Dedifferentiated amniotic fluid mesenchymal stem cell (primary cell): ENCODE results near the gene TMEM80.

ENCODE experiments used
- DNase-seq: peaks from one replicate; pipeline ENCODE4 v3.0.0-alpha.2; 2016; ENCODE audit errors: extremely low spot score

The TMEM80 gene

DNA sequence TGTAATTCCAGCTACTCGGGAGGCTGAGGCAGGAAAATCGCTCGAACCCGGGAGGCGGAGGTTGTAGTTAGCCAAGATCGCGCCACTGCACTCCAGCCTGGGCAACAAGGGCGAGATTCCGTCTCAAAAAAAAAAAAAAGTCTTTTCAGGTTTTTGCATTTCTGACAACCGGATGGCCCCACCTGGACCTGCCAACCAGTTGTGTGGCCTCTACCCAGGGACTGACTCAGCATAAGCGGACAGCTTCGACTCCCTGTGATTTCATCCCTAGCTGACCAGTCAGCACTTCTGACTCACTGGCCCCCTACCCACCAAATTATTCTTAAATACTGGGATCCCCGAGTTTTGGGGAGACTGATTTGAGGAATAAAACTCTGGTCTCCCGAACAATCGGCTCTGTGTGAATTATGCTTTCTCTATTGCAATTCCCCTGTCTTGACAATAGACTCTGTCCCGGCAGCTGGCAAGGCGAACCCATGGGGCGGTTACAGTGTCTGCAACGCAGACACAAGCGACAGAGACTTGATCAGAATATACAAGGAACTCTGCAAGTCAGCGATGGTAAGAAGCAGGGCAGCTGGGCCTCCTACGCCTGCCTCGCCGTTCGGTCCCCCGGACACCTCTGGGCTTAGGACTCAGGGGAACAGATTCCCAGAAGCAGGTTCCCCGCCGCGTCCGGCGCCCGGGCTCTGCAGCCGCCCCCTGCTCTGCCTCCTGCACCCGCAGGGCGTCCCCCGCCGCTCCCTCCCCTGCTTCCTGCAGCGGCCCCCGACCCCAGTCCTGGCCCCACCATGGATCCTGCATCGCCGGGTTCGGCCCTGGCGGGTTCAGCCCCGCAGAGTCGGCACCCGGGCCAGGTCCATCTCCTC lies 50.9 kb downstream of the TMEM80 start:
- DNase-seq, result no peak

- DNase-seq, result peak; percentile 84
Observed at GRCh38 chr11:747158-748006, 51.8 kb downstream of the TMEM80 start, which contains the start of gene TALDO1. Gene TALDO1 (plus strand): TSS chr11:747464. CDS start chr11:747482, 18 bp downstream.

GRCh38 chr11:748007-748359 lies 52.4 kb downstream of the TMEM80 start:
- DNase-seq, result no peak

DNA sequence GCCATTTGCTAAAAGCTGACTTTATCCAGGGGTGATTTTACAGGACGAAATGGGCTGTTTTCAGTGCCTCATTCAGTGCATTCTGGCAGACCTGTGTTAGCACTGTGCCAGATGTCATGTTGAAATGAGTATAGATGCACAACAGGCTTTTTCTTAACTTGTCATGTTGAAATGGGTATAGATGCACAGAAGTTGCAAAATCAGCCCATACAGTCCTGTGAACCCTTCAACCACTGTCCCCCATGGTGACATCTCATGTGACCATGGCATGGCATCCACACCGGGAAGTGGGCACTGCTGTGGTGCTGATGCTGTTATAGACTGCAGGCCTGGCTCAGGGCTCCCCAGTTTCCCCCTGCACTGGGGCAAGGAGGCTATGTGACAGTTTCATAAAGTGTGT lies 54.1 kb downstream of the TMEM80 start:
- DNase-seq, result no peak
